Hematopoietic multipotent progenitor cell treated with erythropoietin and hydrocortisone succinate and interleukin-3 and kit ligand, for 17 days (in vitro differentiated cells): ENCODE results near the gene DTHD1.

Experiments
- DNase-seq: peaks from one replicate; pipeline ENCODE4 v3.0.0-alpha.2; 2015; ENCODE audit warnings: low spot score

Gene DTHD1

GRCh38 chr4:36269533-36270173, 11.8 kb upstream of the DTHD1 start:
- no peak for DNase-seq

GRCh38 chr4:36273276-36273675, 8.1 kb upstream of the DTHD1 start:
- no peak for DNase-seq

GRCh38 chr4:36274158-36274557, 7.3 kb upstream of the DTHD1 start:
- DNase-seq: no peak

- no peak for DNase-seq
These were observed 3.9 kb upstream of the DTHD1 start for GRCh38 chr4:36277533-36277932.

GRCh38 chr4:36278789-36279188, 2.6 kb upstream of the DTHD1 start:
- no peak for DNase-seq

- DNase-seq: no peak
These were observed 861 bp upstream of the DTHD1 start for GRCh38 chr4:36280555-36280954.

- no peak for DNase-seq
These were observed 1.2 kb downstream of the DTHD1 start for GRCh38 chr4:36282503-36283030.

GRCh38 chr4:36283912-36284465, 2.6 kb downstream of the DTHD1 start:
- DNase-seq: no peak

GRCh38 chr4:36285784-36286480, 4.5 kb downstream of the DTHD1 start:
- no peak for DNase-seq

GRCh38 chr4:36286481-36286871, 5.1 kb downstream of the DTHD1 start:
- no peak for DNase-seq

- no peak for DNase-seq
These were observed 7.5 kb downstream of the DTHD1 start for GRCh38 chr4:36288731-36289426.

GRCh38 chr4:36290641-36291040, 9.2 kb downstream of the DTHD1 start:
- DNase-seq: no peak

- no peak for DNase-seq
These were observed 11.3 kb downstream of the DTHD1 start for GRCh38 chr4:36292556-36293188.

GRCh38 chr4:36301127-36301526, 19.7 kb downstream of the DTHD1 start:
- DNase-seq: no peak

- DNase-seq: no peak
These were observed 22.2 kb downstream of the DTHD1 start for GRCh38 chr4:36303426-36304137.

GRCh38 chr4:36304138-36304681, 22.8 kb downstream of the DTHD1 start:
- no peak for DNase-seq

GRCh38 chr4:36308150-36308549, 26.7 kb downstream of the DTHD1 start:
- DNase-seq: no peak

GRCh38 chr4:36310216-36310615, 28.8 kb downstream of the DTHD1 start:
- DNase-seq: no peak

GRCh38 chr4:36310793-36311192, 29.4 kb downstream of the DTHD1 start:
- DNase-seq: no peak

- DNase-seq: no peak
These were observed 31.1 kb downstream of the DTHD1 start for GRCh38 chr4:36312511-36312910.

- no peak for DNase-seq
These were observed 31.9 kb downstream of the DTHD1 start for GRCh38 chr4:36313301-36313700.
